ENCODE data around the gene P4HB. TPM values are rescaled to one million over a fixed set of nuclear protein-coding genes. Genes with fewer than 3 reads are reported as not detected.

The P4HB gene
- total and polyA plus RNA-seq, 2 donors (not counting 1 experiment from before 2014, with no cell fraction given): 37.4 to 191 TPM

DNA sequence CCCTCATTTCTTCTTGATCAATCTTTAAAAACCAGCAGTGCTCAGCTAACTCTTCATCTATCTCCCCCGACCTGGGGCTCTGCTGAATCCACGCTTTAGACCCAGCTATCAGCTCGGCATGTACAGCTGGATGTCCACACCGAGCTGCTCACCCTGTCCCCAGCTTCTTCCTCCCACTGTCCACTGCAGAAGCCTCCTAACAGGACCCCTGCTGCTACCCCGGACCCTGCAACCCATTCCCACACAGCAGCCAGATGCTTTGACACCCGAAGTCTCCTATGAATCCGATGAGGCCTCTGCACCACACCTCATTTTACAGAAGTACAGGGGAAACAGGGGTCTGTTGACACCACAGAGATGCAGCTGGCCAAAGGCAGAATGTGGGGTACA is 42.6 kb downstream of the P4HB start:
- H3K9me3 ChIP-seq (ENCODE audit: control extremely low read depth in 1 of 3, control insufficient read depth in 2 of 3, insufficient read depth in 1 of 3, low read length in 2 of 3): no peaks in the 10 kb centered on the region
- DNase-seq: no peak
- Mint-ChIP-seq H3K4me1 (no peaks in the 10 kb centered on the region), H3K9me3 (ENCODE audit: insufficient read depth) (no peaks in the 10 kb centered on the region), H3K27me3 (peaks cover 13% of the 10 kb centered on the region), H3K4me3 (no peak overlapping the region), H3K27ac (no peak overlapping the region)
- H3K36me3 ChIP-seq (replicated peaks in 1 of 2; ENCODE audit: control extremely low read depth in 1 of 2, control insufficient read depth in 1 of 2, extremely low read depth in 1 of 2, insufficient read depth in 2 of 2, low read length in 1 of 2): peaks cover 0 to 5% of the 10 kb centered on the region in 2 experiments
- CTCF ChIA-PET: no interaction called here
- H3K4me1 ChIP-seq (ENCODE audit: control insufficient read depth in 2 of 2, insufficient read depth in 2 of 2, low read length in 2 of 2): no peaks in the 10 kb centered on the region
- no peak overlapping the region for H3K9ac ChIP-seq (ENCODE audit: low read length)
- no peak overlapping the region for H3K4me3 ChIP-seq (ENCODE audit: control extremely low read depth in 1 of 5, extremely low read depth in 1 of 5, insufficient read depth in 1 of 5, low read depth in 2 of 5, low read length in 4 of 5)
- no peaks in the 10 kb centered on the region for H3K79me2 ChIP-seq (ENCODE audit: control insufficient read depth, insufficient read depth, low read length)
- no peak overlapping the region for H3K4me2 ChIP-seq (replicated peaks; ENCODE audit: low read depth, low read length, poor library complexity, severe bottlenecking)
- no peak overlapping the region for H2AFZ ChIP-seq (ENCODE audit: insufficient read depth, low read depth, low read length, poor library complexity, severe bottlenecking)
- WGBS (ENCODE audit: insufficient coverage): 49% methylated on average over 4 of the region's 7 CpGs
- TF ChIP-seq, protein P1, sequence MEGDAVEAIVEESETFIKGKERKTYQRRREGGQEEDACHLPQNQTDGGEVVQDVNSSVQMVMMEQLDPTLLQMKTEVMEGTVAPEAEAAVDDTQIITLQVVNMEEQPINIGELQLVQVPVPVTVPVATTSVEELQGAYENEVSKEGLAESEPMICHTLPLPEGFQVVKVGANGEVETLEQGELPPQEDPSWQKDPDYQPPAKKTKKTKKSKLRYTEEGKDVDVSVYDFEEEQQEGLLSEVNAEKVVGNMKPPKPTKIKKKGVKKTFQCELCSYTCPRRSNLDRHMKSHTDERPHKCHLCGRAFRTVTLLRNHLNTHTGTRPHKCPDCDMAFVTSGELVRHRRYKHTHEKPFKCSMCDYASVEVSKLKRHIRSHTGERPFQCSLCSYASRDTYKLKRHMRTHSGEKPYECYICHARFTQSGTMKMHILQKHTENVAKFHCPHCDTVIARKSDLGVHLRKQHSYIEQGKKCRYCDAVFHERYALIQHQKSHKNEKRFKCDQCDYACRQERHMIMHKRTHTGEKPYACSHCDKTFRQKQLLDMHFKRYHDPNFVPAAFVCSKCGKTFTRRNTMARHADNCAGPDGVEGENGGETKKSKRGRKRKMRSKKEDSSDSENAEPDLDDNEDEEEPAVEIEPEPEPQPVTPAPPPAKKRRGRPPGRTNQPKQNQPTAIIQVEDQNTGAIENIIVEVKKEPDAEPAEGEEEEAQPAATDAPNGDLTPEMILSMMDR (IDR thresholded peaks at IDR 0.05): no peak
- TF ChIP-seq EZH2 (IDR thresholded peaks at IDR 0.05; ENCODE audit: borderline replicate concordance, insufficient read depth, low read depth, low read length, poor library complexity, severe bottlenecking): no peak
- H3K27ac ChIP-seq (ENCODE audit: low read length in 2 of 2): no peak overlapping the region
- no peaks in the 10 kb centered on the region for H4K20me1 ChIP-seq (ENCODE audit: control insufficient read depth, insufficient read depth, low read length, poor library complexity, severe bottlenecking)
- POLR2A ChIA-PET: no interaction called here
- no peak for ATAC-seq (ENCODE audit: low read depth)
- H3K27me3 ChIP-seq (replicated peaks in 1 of 4; ENCODE audit: control extremely low read depth in 1 of 4, control insufficient read depth in 3 of 4, insufficient read depth in 4 of 4, low read length in 3 of 4): no peaks in the 10 kb centered on the region
- intact Hi-C loops (cut with micrococcal nuclease): no loop called here

DNA sequence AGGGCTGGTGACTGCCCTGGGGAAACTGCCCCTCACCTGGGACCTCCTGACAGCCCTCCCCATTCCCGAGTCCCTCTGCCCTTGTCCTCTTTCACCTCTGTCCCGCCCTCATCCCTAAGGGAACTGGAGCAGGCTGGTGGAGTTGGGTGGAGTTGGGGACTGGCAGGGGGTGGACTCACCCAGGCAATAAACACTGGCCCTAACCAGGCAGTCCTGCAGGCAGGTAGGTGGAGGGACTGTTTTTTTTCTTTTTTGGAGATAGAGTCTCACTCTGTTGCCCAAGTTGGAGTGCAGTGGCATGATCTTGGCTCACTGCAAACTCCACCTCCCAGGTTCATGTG is 44.7 kb downstream of the P4HB start:
- Histone ChIP-seq H3K9ac (ENCODE audit: low read length) (no peak overlapping the region), H3K4me1 (ENCODE audit: control insufficient read depth in 2 of 2, insufficient read depth in 2 of 2, low read length in 2 of 2) (no peaks in the 10 kb centered on the region), H4K20me1 (ENCODE audit: control insufficient read depth, insufficient read depth, low read length, poor library complexity, severe bottlenecking) (no peaks in the 10 kb centered on the region), H3K27ac (ENCODE audit: low read length in 2 of 2) (no peak overlapping the region), H3K79me2 (ENCODE audit: control insufficient read depth, insufficient read depth, low read length) (no peaks in the 10 kb centered on the region), H3K9me3 (ENCODE audit: control extremely low read depth in 1 of 3, control insufficient read depth in 2 of 3, insufficient read depth in 1 of 3, low read length in 2 of 3) (no peaks in the 10 kb centered on the region), H3K4me3 (ENCODE audit: control extremely low read depth in 1 of 5, extremely low read depth in 1 of 5, insufficient read depth in 1 of 5, low read depth in 2 of 5, low read length in 4 of 5) (no peak overlapping the region), H3K4me2 (replicated peaks; ENCODE audit: low read depth, low read length, poor library complexity, severe bottlenecking) (no peak overlapping the region), H3K27me3 (replicated peaks in 1 of 4; ENCODE audit: control extremely low read depth in 1 of 4, control insufficient read depth in 3 of 4, insufficient read depth in 4 of 4, low read length in 3 of 4) (no peaks in the 10 kb centered on the region), H3K36me3 (replicated peaks in 1 of 2; ENCODE audit: control extremely low read depth in 1 of 2, control insufficient read depth in 1 of 2, extremely low read depth in 1 of 2, insufficient read depth in 2 of 2, low read length in 1 of 2) (no peaks in the 10 kb centered on the region), H2AFZ (ENCODE audit: insufficient read depth, low read depth, low read length, poor library complexity, severe bottlenecking) (no peak overlapping the region)
- POLR2A ChIA-PET: no interaction called here
- DNase-seq (no peak), ATAC-seq (ENCODE audit: low read depth) (no peak)
- no CpG with 5 or more reads among the region's 2 CpGs for WGBS (ENCODE audit: insufficient coverage)
- intact Hi-C loops (cut with micrococcal nuclease): no loop called here
- no peaks in the 10 kb centered on the region for H3K9me3 Mint-ChIP-seq (ENCODE audit: insufficient read depth)
- peaks cover 13% of the 10 kb centered on the region for H3K27me3 Mint-ChIP-seq
- no peaks in the 10 kb centered on the region for H3K4me1 Mint-ChIP-seq
- TF ChIP-seq, protein P1 (IDR thresholded peaks at IDR 0.05): no peak
- TF ChIP-seq EZH2 (IDR thresholded peaks at IDR 0.05; ENCODE audit: borderline replicate concordance, insufficient read depth, low read depth, low read length, poor library complexity, severe bottlenecking): no peak
- H3K27ac Mint-ChIP-seq: no peak overlapping the region
- H3K4me3 Mint-ChIP-seq: no peak overlapping the region
- CTCF ChIA-PET: no interaction called here

All from B cell (primary cell).